Measurements from ENCODE around the gene CCDC6. TPM values are rescaled to one million over a fixed set of nuclear protein-coding genes. Genes with fewer than 3 reads are reported as not detected.

The CCDC6 gene
- total and polyA plus RNA-seq, 9 of the 15 experiments (the other 6 are each of a cell fraction or from before 2014, with no cell fraction given) = 10.4 to 41.0 (median 20.9) TPM

DNA sequence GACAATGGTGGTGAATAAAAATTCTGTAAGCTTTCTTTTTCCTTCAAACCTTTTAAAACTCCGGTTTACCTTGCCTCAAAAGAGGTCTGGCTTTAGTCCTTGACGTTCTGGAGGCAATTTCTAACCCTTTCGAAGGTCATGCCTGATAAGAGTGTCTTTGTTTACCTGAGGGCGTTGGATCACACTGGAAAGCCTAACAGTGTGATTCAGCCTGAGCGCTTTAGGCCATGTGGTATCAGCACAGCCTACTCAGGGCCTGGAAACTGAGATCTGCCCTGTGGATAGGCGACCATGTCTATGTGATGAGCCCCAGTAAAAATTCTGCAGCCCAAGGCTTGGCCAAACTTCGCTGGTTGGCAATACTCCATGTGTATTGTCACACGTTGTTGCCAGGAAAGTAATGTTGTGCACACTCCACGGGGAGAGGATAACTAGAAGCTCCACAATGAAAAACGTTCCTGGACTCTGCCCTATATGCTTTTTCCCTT, 10.7 kb downstream of the CCDC6 start (continued):
- TF ChIP-seq FOXA3 (CRISPR knock-in tag; conservative IDR thresholded peaks at IDR 0.05 in 1 of 2, IDR thresholded peaks at IDR 0.05 in 1 of 2) = peak in 1 of 2 experiments; percentile 84; a peak in 2 of 4 replicates
- TF ChIP-seq MTA3 (IDR thresholded peaks at IDR 0.05; ENCODE audit: borderline replicate concordance) = 0 out of 2 replicates have a peak, but pooled peaks have one; percentile 20
- TF ChIP-seq, protein P1, sequence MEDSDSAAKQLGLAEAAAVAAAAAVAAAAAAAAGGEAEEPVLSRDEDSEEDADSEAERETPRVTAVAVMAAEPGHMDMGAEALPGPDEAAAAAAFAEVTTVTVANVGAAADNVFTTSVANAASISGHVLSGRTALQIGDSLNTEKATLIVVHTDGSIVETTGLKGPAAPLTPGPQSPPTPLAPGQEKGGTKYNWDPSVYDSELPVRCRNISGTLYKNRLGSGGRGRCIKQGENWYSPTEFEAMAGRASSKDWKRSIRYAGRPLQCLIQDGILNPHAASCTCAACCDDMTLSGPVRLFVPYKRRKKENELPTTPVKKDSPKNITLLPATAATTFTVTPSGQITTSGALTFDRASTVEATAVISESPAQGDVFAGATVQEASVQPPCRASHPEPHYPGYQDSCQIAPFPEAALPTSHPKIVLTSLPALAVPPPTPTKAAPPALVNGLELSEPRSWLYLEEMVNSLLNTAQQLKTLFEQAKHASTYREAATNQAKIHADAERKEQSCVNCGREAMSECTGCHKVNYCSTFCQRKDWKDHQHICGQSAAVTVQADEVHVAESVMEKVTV (CRISPR knock-in tag; IDR thresholded peaks at IDR 0.05) = no peak
- TF ChIP-seq PCBP1 (IDR thresholded peaks at IDR 0.05; ENCODE audit: low read depth, low read length, poor library complexity, severe bottlenecking) = no peak
- peak; percentile 47; the same call in 1 of the 2 replicates for TF ChIP-seq CXXC5 (CRISPR knock-in tag; IDR thresholded peaks at IDR 0.05)
- no peak for TF ChIP-seq MAZ (CRISPR knock-in tag; conservative IDR thresholded peaks at IDR 0.05 in 1 of 2, IDR thresholded peaks at IDR 0.05 in 1 of 2)
- peak; percentile 31; the same call in 1 of the 2 replicates for TF ChIP-seq TCF3 (CRISPR knock-in tag; IDR thresholded peaks at IDR 0.05)
- TF ChIP-seq ZBTB1 (CRISPR knock-in tag; IDR thresholded peaks at IDR 0.05; ENCODE audit: borderline replicate concordance, low read depth) = no peak
- peak; percentile 74 for TF ChIP-seq JUND (IDR thresholded peaks at IDR 0.05; ENCODE audit: borderline replicate concordance, low read depth, low read length)
- TF ChIP-seq JUND (tag; IDR thresholded peaks at IDR 0.05; ENCODE audit: borderline replicate concordance, low read depth, low read length) = peak; percentile 67; the same call in 1 of the 3 replicates
- TF ChIP-seq DPF2 (IDR thresholded peaks at IDR 0.05) = peak; percentile 74
- TF ChIP-seq ARID1B (IDR thresholded peaks at IDR 0.05) = peak; percentile 63
- TF ChIP-seq SIN3A (IDR thresholded peaks at IDR 0.05; ENCODE audit: borderline replicate concordance in 2 of 2, control insufficient read depth in 1 of 2, low read depth in 2 of 2, low read length in 2 of 2) = no peak
- TF ChIP-seq FOSL1 (tag; conservative IDR thresholded peaks at IDR 0.05) = peak; percentile 57
- TF ChIP-seq ZEB2 (IDR thresholded peaks at IDR 0.05) = peak; percentile 61; the same call in 1 of the 2 replicates
- TF ChIP-seq PHF20 (IDR thresholded peaks at IDR 0.05; ENCODE audit: partially characterized antibody) = no peak
- TF ChIP-seq, protein P2, sequence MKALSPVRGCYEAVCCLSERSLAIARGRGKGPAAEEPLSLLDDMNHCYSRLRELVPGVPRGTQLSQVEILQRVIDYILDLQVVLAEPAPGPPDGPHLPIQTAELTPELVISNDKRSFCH (CRISPR knock-in tag; IDR thresholded peaks at IDR 0.05) = no peak
- TF ChIP-seq, protein P2 (tag; IDR thresholded peaks at IDR 0.05) = no peak
- TF ChIP-seq, protein P3, sequence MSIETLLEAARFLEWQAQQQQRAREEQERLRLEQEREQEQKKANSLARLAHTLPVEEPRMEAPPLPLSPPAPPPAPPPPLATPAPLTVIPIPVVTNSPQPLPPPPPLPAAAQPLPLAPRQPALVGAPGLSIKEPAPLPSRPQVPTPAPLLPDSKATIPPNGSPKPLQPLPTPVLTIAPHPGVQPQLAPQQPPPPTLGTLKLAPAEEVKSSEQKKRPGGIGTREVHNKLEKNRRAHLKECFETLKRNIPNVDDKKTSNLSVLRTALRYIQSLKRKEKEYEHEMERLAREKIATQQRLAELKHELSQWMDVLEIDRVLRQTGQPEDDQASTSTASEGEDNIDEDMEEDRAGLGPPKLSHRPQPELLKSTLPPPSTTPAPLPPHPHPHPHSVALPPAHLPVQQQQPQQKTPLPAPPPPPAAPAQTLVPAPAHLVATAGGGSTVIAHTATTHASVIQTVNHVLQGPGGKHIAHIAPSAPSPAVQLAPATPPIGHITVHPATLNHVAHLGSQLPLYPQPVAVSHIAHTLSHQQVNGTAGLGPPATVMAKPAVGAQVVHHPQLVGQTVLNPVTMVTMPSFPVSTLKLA (conservative IDR thresholded peaks at IDR 0.05) = peak; percentile 46 to 69; a peak in 2 of 4 replicates
- peak; percentile 53 for TF ChIP-seq SMARCA4 (IDR thresholded peaks at IDR 0.05)
- TF ChIP-seq ESRRA (IDR thresholded peaks at IDR 0.05; ENCODE audit: borderline replicate concordance, low read depth) = peak; percentile 79
- peak; percentile 38; the same call in 1 of the 2 replicates for TF ChIP-seq TEAD4 (IDR thresholded peaks at IDR 0.05; ENCODE audit: low read length)
- no peak for TF ChIP-seq TEAD4 (CRISPR knock-in tag; IDR thresholded peaks at IDR 0.05; ENCODE audit: borderline replicate concordance)
